HG03064 (cell line): ENCODE measurements around the gene PSMD1.

ENCODE experiments used
- ATAC-seq: cut with Tn5 transposase; IDR thresholded peaks from one replicate; pipeline ENCODE4 v1.9.1; 2021; ENCODE audit warnings: low read depth; ENCODE audit not compliant: unreplicated experiment

Gene PSMD1

DNA sequence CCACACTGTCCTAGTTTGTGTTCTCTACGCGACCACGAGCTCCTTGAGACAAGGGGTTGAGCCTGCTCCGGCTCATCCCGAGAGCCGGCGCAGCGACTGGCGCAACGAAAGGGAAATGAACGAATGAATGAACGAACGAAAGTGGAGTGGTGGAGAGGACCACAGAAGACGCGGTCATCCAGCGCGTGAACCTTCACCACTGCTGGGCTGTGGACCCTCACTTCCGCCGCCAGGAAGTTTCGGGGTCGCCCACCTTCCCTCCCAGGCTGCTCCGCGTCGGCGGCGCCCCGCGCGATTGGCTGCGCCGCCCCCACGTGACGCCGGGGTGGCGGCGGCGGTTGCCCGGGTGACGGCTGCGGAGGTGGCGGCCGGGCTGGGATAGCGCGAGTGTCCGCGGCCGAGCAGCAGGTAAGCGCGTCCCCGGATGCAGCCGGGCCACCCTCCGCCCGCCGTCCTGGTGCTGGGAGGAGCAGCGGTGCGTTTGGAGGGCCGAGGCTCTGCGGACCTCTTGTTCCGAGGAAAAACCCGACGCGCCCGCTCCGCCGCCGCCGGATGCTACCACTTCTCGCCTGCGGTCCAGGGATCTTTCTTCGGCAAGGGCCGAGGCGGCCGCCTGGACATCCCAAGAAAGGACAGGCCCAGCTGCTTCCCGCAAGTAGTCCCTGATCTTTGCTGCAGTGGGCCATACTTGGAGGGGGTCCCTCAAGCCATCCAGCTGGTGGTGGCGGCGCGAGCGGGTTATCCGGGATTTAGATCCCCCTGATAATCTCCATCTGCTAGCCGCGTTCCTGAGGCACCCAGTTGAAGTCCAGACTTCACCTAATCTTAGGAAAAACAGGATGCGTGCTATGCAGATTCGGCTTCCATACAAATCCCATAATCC is 141.9 kb downstream of the PSMD1 start, which contains the start of gene ARMC9:
Gene ARMC9 (plus strand): TSS at position 341 of the 883 bp plus-strand sequence. CDS start 7,608 bp downstream, outside the sequence.
- ATAC-seq: peak; percentile 94

- ATAC-seq: no peak
Observed at GRCh38 chr2:231199219-231199618, 142.6 kb downstream of the PSMD1 start.

- ATAC-seq: no peak
Observed at GRCh38 chr2:231200805-231201474, 144.3 kb downstream of the PSMD1 start.

DNA sequence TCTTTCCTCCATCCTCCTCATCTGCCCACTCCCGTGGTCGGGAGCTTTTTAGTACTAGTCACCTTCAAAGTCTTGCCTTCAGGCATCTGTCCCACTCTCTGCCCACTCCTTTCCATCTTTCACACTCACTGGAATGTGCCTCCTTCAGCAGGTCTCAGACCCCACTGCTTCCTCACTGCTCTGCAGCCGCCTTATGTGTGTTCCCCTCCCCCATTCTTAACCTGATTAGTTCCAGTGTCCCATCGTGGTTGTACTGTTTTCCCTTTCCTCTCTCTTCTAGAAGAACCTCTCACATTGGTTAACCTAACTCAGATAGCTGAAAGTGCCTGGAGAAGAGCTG is 144.8 kb downstream of the PSMD1 start:
- no peak for ATAC-seq

DNA sequence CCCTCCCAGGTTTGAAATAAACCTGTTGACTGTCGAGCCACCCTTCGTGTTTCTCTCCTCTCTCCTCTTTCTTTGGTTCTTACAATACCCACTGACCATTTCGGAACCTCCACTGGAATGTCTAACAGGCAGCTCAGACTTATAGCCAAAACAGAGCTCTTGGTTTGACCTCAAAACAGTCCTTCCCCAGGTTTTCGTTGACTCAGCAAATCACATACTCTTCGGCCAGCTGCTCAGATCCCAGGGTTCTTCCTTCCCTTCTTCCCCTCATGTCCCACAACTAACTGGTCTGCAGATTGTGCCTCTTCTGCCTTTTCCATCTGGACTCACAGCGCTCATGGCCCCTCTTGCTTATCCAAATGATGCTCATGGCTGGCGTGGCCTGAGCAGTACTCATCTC is 146.4 kb downstream of the PSMD1 start:
- ATAC-seq: no peak

GRCh38 chr2:231204146-231204545 is 147.5 kb downstream of the PSMD1 start:
- ATAC-seq: no peak

- ATAC-seq: no peak
Observed at GRCh38 chr2:231204581-231204980, 147.9 kb downstream of the PSMD1 start.

GRCh38 chr2:231207734-231208133 is 151.1 kb downstream of the PSMD1 start:
- no peak for ATAC-seq

DNA sequence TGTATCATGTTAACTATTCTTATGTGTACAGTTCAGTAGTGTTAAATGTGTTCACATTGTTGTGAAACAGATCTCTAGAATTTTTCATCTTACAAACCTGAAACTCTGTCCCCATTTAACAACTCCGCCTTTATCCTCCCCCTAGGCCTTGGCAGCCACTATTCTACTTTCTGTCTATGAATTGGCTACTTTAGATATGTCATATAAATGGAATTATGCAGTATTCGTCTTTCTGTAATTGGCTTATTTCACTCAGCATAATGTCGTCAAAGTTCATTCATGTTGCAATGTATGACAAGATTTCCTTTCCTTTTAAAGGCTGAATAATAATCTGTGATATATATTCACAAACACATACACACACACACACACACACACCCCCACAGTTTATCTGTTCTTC is 154.1 kb downstream of the PSMD1 start:
- no peak for ATAC-seq

- ATAC-seq: no peak
Observed at GRCh38 chr2:231211486-231211885, 154.8 kb downstream of the PSMD1 start.

DNA sequence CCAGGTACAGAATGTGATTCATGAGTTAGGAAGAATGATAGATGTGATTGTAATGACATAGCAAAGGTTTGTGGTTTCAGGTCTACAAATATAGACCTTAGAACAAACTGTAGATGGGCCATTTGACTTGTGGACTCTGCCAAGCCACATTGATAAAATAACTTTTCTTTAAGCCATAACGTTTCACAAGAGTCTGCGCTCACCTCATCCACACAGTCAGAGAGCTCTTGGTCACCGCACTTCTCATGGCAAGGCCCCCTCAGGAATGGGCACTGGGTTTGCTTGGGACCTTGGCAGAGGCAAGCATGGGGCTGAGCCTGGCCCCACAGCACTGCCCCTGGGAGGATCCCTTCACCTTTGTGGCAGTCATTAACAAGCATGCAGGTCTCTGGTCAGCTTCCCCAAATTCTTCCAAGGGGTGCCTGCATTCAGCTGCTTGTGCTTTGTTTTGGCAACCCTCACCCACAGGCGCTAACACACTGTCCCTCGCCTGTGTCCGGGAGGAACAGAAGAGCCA is 155.7 kb downstream of the PSMD1 start:
- ATAC-seq: no peak

- ATAC-seq: no peak
Observed at GRCh38 chr2:231213931-231214642, 157.4 kb downstream of the PSMD1 start.

GRCh38 chr2:231218366-231218765 is 161.7 kb downstream of the PSMD1 start:
- no peak for ATAC-seq

- ATAC-seq: no peak
Observed at GRCh38 chr2:231219289-231219688, 162.6 kb downstream of the PSMD1 start.

GRCh38 chr2:231221761-231222160 is 165.1 kb downstream of the PSMD1 start:
- ATAC-seq: no peak
